HepG2 (cell line): Measurements from ENCODE around the gene TMCO6. TPM values are rescaled to one million over a fixed set of nuclear protein-coding genes. Genes with fewer than 3 reads are reported as not detected.

Experiments
- ARNT2 ChIP-seq: sonication (generic); formaldehyde crosslinking; IDR thresholded peaks from 2 replicates; pipeline ENCODE4 v1.8.0; 2022; ENCODE audit warnings: mild to moderate bottlenecking, low read depth, missing genetic modification reagents, moderate library complexity
- ATF6 ChIP-seq: sonication (generic); formaldehyde crosslinking; conservative IDR thresholded peaks from 2 replicates; pipeline ENCODE4 v1.4.0; 2020; ENCODE audit warnings: missing genetic modification reagents
- BCL3 ChIP-seq: sonication (generic); formaldehyde crosslinking; IDR thresholded peaks from 2 replicates; pipeline ENCODE4 v1.5.1; 2020; ENCODE audit warnings: mild to moderate bottlenecking, missing genetic modification reagents, moderate library complexity
- CSRNP1 ChIP-seq: sonication (generic); formaldehyde crosslinking; IDR thresholded peaks from 2 replicates; pipeline ENCODE4 v1.8.1; 2023; ENCODE audit warnings: mild to moderate bottlenecking, missing genetic modification reagents
- ETV6 ChIP-seq: sonication (generic); formaldehyde crosslinking; conservative IDR thresholded peaks from 2 replicates; pipeline ENCODE4 v1.4.0; 2020; ENCODE audit warnings: missing genetic modification reagents
- FOXM1 ChIP-seq: sonication (generic); formaldehyde crosslinking; IDR thresholded peaks from 2 replicates; pipeline ENCODE4 v1.5.0; 2020; ENCODE audit warnings: missing genetic modification reagents
- GZF1 ChIP-seq: sonication (generic); formaldehyde crosslinking; IDR thresholded peaks from 2 replicates; pipeline ENCODE4 v1.5.1; 2020; ENCODE audit warnings: mild to moderate bottlenecking, missing genetic modification reagents
- IRF1 ChIP-seq: sonication (generic); formaldehyde crosslinking; IDR thresholded peaks from 2 replicates; pipeline ENCODE4 v1.4.0; 2020; ENCODE audit warnings: low read depth, mild to moderate bottlenecking, missing genetic modification reagents
- KMT2A ChIP-seq: sonication (generic); formaldehyde crosslinking; IDR thresholded peaks from 2 replicates; pipeline ENCODE4 v1.4.0; 2020; ENCODE audit warnings: missing genetic modification reagents
- MEIS1 ChIP-seq: sonication (generic); formaldehyde crosslinking; IDR thresholded peaks from 2 replicates; pipeline ENCODE4 v1.9.0; 2021; ENCODE audit warnings: mild to moderate bottlenecking, missing genetic modification reagents, moderate library complexity, borderline replicate concordance
- MTA3 ChIP-seq: sonication (generic); formaldehyde crosslinking; IDR thresholded peaks from 2 replicates; pipeline ENCODE4 v1.4.0; 2020; ENCODE audit warnings: missing genetic modification reagents
- NFATC3 ChIP-seq: sonication (generic); formaldehyde crosslinking; IDR thresholded peaks from 2 replicates; pipeline ENCODE4 v1.5.1; 2020; ENCODE audit warnings: mild to moderate bottlenecking, missing genetic modification reagents
- RERE ChIP-seq: IDR thresholded peaks from 2 replicates; pipeline ENCODE4 v1.6.1; 2016; ENCODE audit warnings: low read depth, missing genetic modification reagents, missing compliant biosample characterization
- RFX1 ChIP-seq: fragments of 450-650 bp; IDR thresholded peaks from 2 replicates; pipeline ENCODE4 v1.6.1; 2017
- SNAPC2 ChIP-seq: sonication (generic); formaldehyde crosslinking; IDR thresholded peaks from 2 replicates; pipeline ENCODE4 v1.8.1; 2022; ENCODE audit warnings: mild to moderate bottlenecking, missing genetic modification reagents
- SRSF1 ChIP-seq: fragments of 200-400 bp; formaldehyde crosslinking; optimal IDR thresholded peaks from 2 replicates; pipeline ENCODE3; 2017; ENCODE audit warnings: mild to moderate bottlenecking, low read depth, low read length, moderate library complexity
- ZNF530 ChIP-seq: sonication (generic); formaldehyde crosslinking; IDR thresholded peaks from 2 replicates; pipeline ENCODE4 v1.5.0; 2020; ENCODE audit warnings: low read depth, mild to moderate bottlenecking, missing genetic modification reagents
- polyA plus RNA-seq, 8 experiments: library from polyadenylated mRNA; depleted of rRNA in 3 of 8; stranded (reverse) in 7 of 8; unstranded in 1 of 8; fragments of >200 nt; fragmentation: Illumina TruSeq in 4 of 8; extraction: Trizol in 4 of 8; gene quantifications; 2 replicates each; pipeline versions ENCODE4 v1.2.1 to v1.2.3, GENCODE V29; 2011 to 2016; ENCODE audit warnings: low read depth in 4 of 8, missing spikeins in 1 of 8, mixed read lengths in 1 of 8; ENCODE audit not compliant: insufficient read depth in 1 of 8
- total RNA-seq, 5 experiments: library from RNA; depleted of rRNA; stranded (reverse); fragments of >200 nt; fragmentation: Illumina TruSeq; extraction: Trizol; gene quantifications; 2 replicates each; pipeline ENCODE4 v1.2.3, GENCODE V29; 2016; ENCODE audit warnings: low read depth in 1 of 5

TMCO6 gene
- total and polyA plus RNA-seq, 2 of the 13 experiments (the other 11 are each of a cell fraction or from before 2014, with no cell fraction given), result 16.6 to 28.2 TPM

- TF ChIP-seq ATF6 (CRISPR knock-in tag) (no peak), SNAPC2 (no peak; the same call in 1 of the 2 replicates), RFX1 (no peak), SRSF1 (peak; percentile 89), KMT2A (peak; percentile 98), FOXM1 (CRISPR knock-in tag) (peak; percentile 85; the same call in 1 of the 2 replicates), IRF1 (CRISPR knock-in tag) (no peak), NFATC3 (no peak), RERE (CRISPR knock-in tag) (0 out of 2 replicates have a peak, but pooled peaks have one; percentile 34), ZNF530 (CRISPR knock-in tag) (no peak), GZF1 (CRISPR knock-in tag) (no peak; the same call in 1 of the 2 replicates), MEIS1 (CRISPR knock-in tag) (no peak), ARNT2 (peak; percentile 62), BCL3 (CRISPR knock-in tag) (no peak; the same call in 1 of the 2 replicates), ETV6 (CRISPR knock-in tag) (0 out of 2 replicates have a peak, but pooled peaks have one; percentile 15), CSRNP1 (CRISPR knock-in tag) (peak; percentile 59; the same call in 1 of the 2 replicates), MTA3 (CRISPR knock-in tag) (no peak)
Observed at GRCh38 chr5:140690941-140691924, 52.0 kb downstream of the TMCO6 start, which contains the start of the genes HARS1 and HARS2 (continued).
